HG02678 (cell line): Measurements from ENCODE around the gene PDXP.
A peak's percentile ranks its signal among the peaks of the same experiment; 100 is the strongest.
"Not testable (repeated sequence)": the region's sequence is repeated elsewhere in the genome, so short reads cannot be mapped to it uniquely, and the experiment has no call there.

Experiments
- ATAC-seq: cut with Tn5 transposase; IDR thresholded peaks from one replicate; pipeline ENCODE4 v1.9.1; 2021; ENCODE audit warnings: mild to moderate bottlenecking, moderate library complexity; ENCODE audit not compliant: unreplicated experiment

PDXP gene

GRCh38 chr22:37672920-37673455 lies 14.5 kb downstream of the PDXP start:
- no peak for ATAC-seq

- no peak for ATAC-seq
These were observed 15.7 kb downstream of the PDXP start for GRCh38 chr22:37674248-37674647.

- ATAC-seq: peak; percentile 59
These were observed 16.7 kb downstream of the PDXP start, which contains the start of gene LGALS1 for GRCh38 chr22:37674951-37675929. Gene LGALS1, plus strand, starts transcription at chr22:37675636. Its CDS starts 67 bp downstream, at chr22:37675703.

GRCh38 chr22:37675930-37676735 lies 17.6 kb downstream of the PDXP start:
- ATAC-seq: no peak

GRCh38 chr22:37676736-37677492 lies 18.4 kb downstream of the PDXP start:
- peak; percentile 55 for ATAC-seq

GRCh38 chr22:37677493-37677974 lies 19.0 kb downstream of the PDXP start:
- ATAC-seq: peak; percentile 6

GRCh38 chr22:37678372-37678771 lies 19.8 kb downstream of the PDXP start:
- ATAC-seq: no peak

- ATAC-seq: no peak
These were observed 21.1 kb downstream of the PDXP start for GRCh38 chr22:37679670-37680069.

- ATAC-seq: no peak
These were observed 21.8 kb downstream of the PDXP start for GRCh38 chr22:37680191-37680851.

GRCh38 chr22:37681001-37681424 lies 22.5 kb downstream of the PDXP start:
- ATAC-seq: no peak

- ATAC-seq: no peak
These were observed 23.1 kb downstream of the PDXP start for GRCh38 chr22:37681556-37682049.

- no peak for ATAC-seq
These were observed 26.5 kb downstream of the PDXP start for GRCh38 chr22:37684803-37685615.

- ATAC-seq: peak; percentile 87
These were observed 27.8 kb downstream of the PDXP start, which contains the start of gene NOL12 for GRCh38 chr22:37686002-37686982. Gene NOL12, plus strand, starts transcription at chr22:37686343. Its CDS starts 50 bp downstream, at chr22:37686393.

GRCh38 chr22:37690407-37690806 lies 31.9 kb downstream of the PDXP start:
- no peak for ATAC-seq

GRCh38 chr22:37690901-37691504 lies 32.5 kb downstream of the PDXP start:
- no peak for ATAC-seq

GRCh38 chr22:37692627-37693285 lies 34.2 kb downstream of the PDXP start:
- ATAC-seq: no peak

- not testable (repeated sequence) for ATAC-seq
These were observed 35.6 kb downstream of the PDXP start for GRCh38 chr22:37694131-37694530.
